SK-N-SH treated with all-trans-retinoic acid at 6 μM for 48 hours (cell line): ENCODE measurements around the gene MYT1.

Experiments used
- ATAC-seq: fragments of 200-7000 bp; cut with Tn5 transposase; 3 replicates; pipeline ENCODE4 v1.9.1; 2020; ENCODE audit warnings: mild to moderate bottlenecking, moderate library complexity
- ARNTL ChIP-seq: fragments of 450-650 bp; formaldehyde crosslinking; IDR thresholded peaks from 2 replicates; pipeline ENCODE4 v1.5.0; 2020; ENCODE audit warnings: low read depth, mild to moderate bottlenecking, moderate library complexity, borderline replicate concordance
- BACH2 ChIP-seq: fragments of 250-450 bp; sonication (Bioruptor Pico); IDR thresholded peaks from 2 replicates; pipeline ENCODE4 v1.9.0; 2021; ENCODE audit warnings: mild to moderate bottlenecking, borderline replicate concordance
- CREB5 ChIP-seq: fragments of 250-450 bp; sonication (Bioruptor Pico); IDR thresholded peaks from 2 replicates; pipeline ENCODE4 v1.5.1; 2020; ENCODE audit warnings: low read depth, mild to moderate bottlenecking, moderate library complexity
- CSDC2 ChIP-seq: fragments of 250-450 bp; sonication (Bioruptor Pico); IDR thresholded peaks from 2 replicates; pipeline ENCODE4 v1.5.0; 2020; ENCODE audit warnings: mild to moderate bottlenecking, moderate library complexity
- CSRNP3 ChIP-seq: fragments of 250-450 bp; sonication (Bioruptor Pico); IDR thresholded peaks from 2 replicates; pipeline ENCODE4 v1.5.1; 2021; ENCODE audit warnings: mild to moderate bottlenecking, moderate library complexity
- ESRRG ChIP-seq: fragments of 250-450 bp; sonication (Bioruptor Pico); IDR thresholded peaks from 2 replicates; pipeline ENCODE4 v1.6.1; 2021; ENCODE audit warnings: mild to moderate bottlenecking
- GLIS3 ChIP-seq: fragments of 250-450 bp; sonication (Bioruptor Pico); IDR thresholded peaks from 2 replicates; pipeline ENCODE4 v1.5.0; 2020; ENCODE audit warnings: mild to moderate bottlenecking, moderate library complexity
- ISL1 ChIP-seq: fragments of 250-450 bp; sonication (Bioruptor Pico); IDR thresholded peaks from 2 replicates; pipeline ENCODE4 v2.1.2; 2022; ENCODE audit warnings: mild to moderate bottlenecking, moderate library complexity
- OSR1 ChIP-seq: fragments of 250-450 bp; sonication (Bioruptor Pico); IDR thresholded peaks from 2 replicates; pipeline ENCODE4 v1.8.0; 2022; ENCODE audit warnings: moderate library complexity, mild to moderate bottlenecking, inconsistent platforms
- PATZ1 ChIP-seq: fragments of 250-450 bp; sonication (Bioruptor Pico); IDR thresholded peaks from 2 replicates; pipeline ENCODE4 v1.8.0; 2020; ENCODE audit warnings: mild to moderate bottlenecking, moderate library complexity, borderline replicate concordance
- POU6F1 ChIP-seq: fragments of 250-450 bp; sonication (Bioruptor Pico); IDR thresholded peaks from 2 replicates; pipeline ENCODE4 v1.8.0; 2021; ENCODE audit warnings: low read depth, mild to moderate bottlenecking, moderate library complexity, borderline replicate concordance
- PPARA ChIP-seq: fragments of 250-450 bp; sonication (Bioruptor Pico); IDR thresholded peaks from 2 replicates; pipeline ENCODE4 v1.5.0; 2020; ENCODE audit warnings: mild to moderate bottlenecking, borderline replicate concordance
- RARB ChIP-seq: fragments of 250-450 bp; sonication (Bioruptor Pico); IDR thresholded peaks from 2 replicates; pipeline ENCODE4 v1.8.0; 2021; ENCODE audit warnings: mild to moderate bottlenecking, moderate library complexity
- SNAI2 ChIP-seq: fragments of 250-450 bp; sonication (Bioruptor Pico); IDR thresholded peaks from 2 replicates; pipeline ENCODE4 v1.5.0; 2020; ENCODE audit warnings: mild to moderate bottlenecking, moderate library complexity
- TCF4 ChIP-seq: fragments of 250-450 bp; sonication (Bioruptor Pico); IDR thresholded peaks from 2 replicates; pipeline ENCODE4 v1.8.0; 2021; ENCODE audit warnings: mild to moderate bottlenecking, moderate library complexity, borderline replicate concordance
- TSHZ2 ChIP-seq: fragments of 250-450 bp; sonication (Bioruptor Pico); IDR thresholded peaks from 2 replicates; pipeline ENCODE4 v1.5.0; 2020; ENCODE audit warnings: mild to moderate bottlenecking, moderate library complexity
- ZC3H10 ChIP-seq: fragments of 250-450 bp; sonication (Bioruptor Pico); IDR thresholded peaks from 2 replicates; pipeline ENCODE4 v1.5.1; 2021; ENCODE audit warnings: mild to moderate bottlenecking, moderate library complexity
- ZFP3 ChIP-seq: fragments of 250-450 bp; sonication (Bioruptor Pico); IDR thresholded peaks from 2 replicates; pipeline ENCODE4 v1.5.0; 2020; ENCODE audit warnings: mild to moderate bottlenecking, moderate library complexity
- ZFP30 ChIP-seq: fragments of 450-650 bp; formaldehyde crosslinking; IDR thresholded peaks from 2 replicates; pipeline ENCODE4 v1.5.0; 2022; ENCODE audit warnings: mild to moderate bottlenecking, moderate library complexity
- ZNF565 ChIP-seq: fragments of 450-650 bp; formaldehyde crosslinking; conservative IDR thresholded peaks from 2 replicates; pipeline ENCODE4 v1.5.0; 2020; ENCODE audit warnings: low read depth, mild to moderate bottlenecking, moderate library complexity
- ZNF70 ChIP-seq: fragments of 450-650 bp; formaldehyde crosslinking; IDR thresholded peaks from 2 replicates; pipeline ENCODE4 v1.5.0; 2020; ENCODE audit warnings: mild to moderate bottlenecking, moderate library complexity
- ZNF8 ChIP-seq: fragments of 450-650 bp; formaldehyde crosslinking; IDR thresholded peaks from 2 replicates; pipeline ENCODE4 v1.5.0; 2020; ENCODE audit warnings: mild to moderate bottlenecking, moderate library complexity

The MYT1 gene

GRCh38 chr20:64164123-64164836 lies at the start of gene MYT1:
Gene MYT1 (plus strand): TSS chr20:64164452. CDS start chr20:64198862, 34,410 bp downstream.
- ATAC-seq, result peak; percentile 25; the same call in 2 of the 3 replicates
- TF ChIP-seq PATZ1, result no peak
- TF ChIP-seq RARB (CRISPR knock-in tag), result no peak
- TF ChIP-seq ZNF565 (CRISPR knock-in tag), result no peak
- no peak for TF ChIP-seq ESRRG (CRISPR knock-in tag)
- TF ChIP-seq SNAI2 (CRISPR knock-in tag), result no peak
- no peak for TF ChIP-seq CSDC2
- no peak for TF ChIP-seq ARNTL (CRISPR knock-in tag)
- TF ChIP-seq PPARA (CRISPR knock-in tag), result no peak
- TF ChIP-seq ZNF70, result no peak
- no peak for TF ChIP-seq ZC3H10

- TF ChIP-seq TCF4 (CRISPR knock-in tag) (no peak), GLIS3 (no peak), CSRNP3 (CRISPR knock-in tag) (no peak), PATZ1 (no peak), PPARA (CRISPR knock-in tag) (no peak), ISL1 (CRISPR knock-in tag) (no peak), ZNF70 (no peak), SNAI2 (CRISPR knock-in tag) (no peak), CSDC2 (no peak), ZNF565 (CRISPR knock-in tag) (no peak), POU6F1 (CRISPR knock-in tag) (no peak), OSR1 (CRISPR knock-in tag) (no peak), ZFP30 (no peak)
- no peak for ATAC-seq
Measured at GRCh38 chr20:64115171-64115911, 48.9 kb upstream of the MYT1 start.

- TF ChIP-seq CREB5 (CRISPR knock-in tag), result no peak
- TF ChIP-seq ARNTL (CRISPR knock-in tag), result no peak
- TF ChIP-seq ESRRG (CRISPR knock-in tag), result no peak
- no peak for TF ChIP-seq ZFP30
- TF ChIP-seq TCF4 (CRISPR knock-in tag), result no peak
- TF ChIP-seq CSDC2, result no peak
- no peak for TF ChIP-seq RARB (CRISPR knock-in tag)
- no peak for TF ChIP-seq ZFP3 (CRISPR knock-in tag)
- TF ChIP-seq TSHZ2 (CRISPR knock-in tag), result no peak
- no peak for TF ChIP-seq OSR1 (CRISPR knock-in tag)
- TF ChIP-seq SNAI2 (CRISPR knock-in tag), result no peak
- TF ChIP-seq PATZ1, result no peak
- TF ChIP-seq ZNF70, result no peak
- TF ChIP-seq BACH2, result no peak
- TF ChIP-seq ZNF8 (CRISPR knock-in tag), result no peak
- ATAC-seq, result no peak
Measured at GRCh38 chr20:64116016-64116415, 48.2 kb upstream of the MYT1 start.
